Placental epithelial cell (primary cell): ENCODE results near the gene SEC14L6. TPM values are rescaled to one million over a fixed set of nuclear protein-coding genes. Genes with fewer than 3 reads are reported as not detected.

ENCODE experiments used
- total RNA-seq: library from RNA; depleted of rRNA; stranded (reverse); fragments of >200 nt; gene quantifications from 2 replicates; pipeline ENCODE4 v1.2.3, GENCODE V29; 2012

SEC14L6 gene
- not detected in 2 replicates for total RNA-seq

GRCh38 chr22:30546616-30547015 lies at the start of gene SEC14L6:
Gene SEC14L6 (minus strand): TSS chr22:30546741. CDS start chr22:30546682, 59 bp downstream.

GRCh38 chr22:30591588-30592359 lies 45.2 kb upstream of the SEC14L6 start, which contains the start of gene PES1:
Gene PES1 (minus strand): TSS chr22:30591910. CDS start chr22:30591833, 77 bp downstream.

GRCh38 chr22:30574095-30574981 lies 27.8 kb upstream of the SEC14L6 start, which contains the start of gene GAL3ST1:
Gene GAL3ST1 (minus strand): TSS chr22:30574665. CDS start chr22:30557392, 17,273 bp downstream.

Other genes with a start within 250 kb of the SEC14L6 start
- 66.3 and 83.1 TPM in 2 replicates for gene TBC1D10A, start 219.8 kb downstream of the SEC14L6 start, total RNA-seq
- 36.5 and 75.8 TPM in 2 replicates for gene SF3A1, start 189.8 kb downstream of the SEC14L6 start, total RNA-seq
- 3.5 and 8.0 TPM in 2 replicates for gene CCDC157, start 189.7 kb downstream of the SEC14L6 start, total RNA-seq
- 21.6 and 23.4 TPM in 2 replicates for gene RNF215, start 159.3 kb downstream of the SEC14L6 start, total RNA-seq
- 34.9 and 36.1 TPM in 2 replicates for gene SEC14L2, start 149.7 kb downstream of the SEC14L6 start, total RNA-seq
- 7.1 and 22.7 TPM in 2 replicates for gene MTFP1, start 121.0 kb downstream of the SEC14L6 start, total RNA-seq
- not detected in 2 replicates for gene SEC14L3, start 74.7 kb downstream of the SEC14L6 start, total RNA-seq
- not detected in 2 replicates for gene SEC14L4, start 41.0 kb downstream of the SEC14L6 start, total RNA-seq
- 0.39 and 1.3 TPM in 2 replicates for gene GAL3ST1, start 27.9 kb upstream of the SEC14L6 start, total RNA-seq
- 45.1 and 47.9 TPM in 2 replicates for gene PES1, start 45.2 kb upstream of the SEC14L6 start, total RNA-seq
- 11.9 and 49.5 TPM in 2 replicates for gene TCN2, start 60.4 kb upstream of the SEC14L6 start, total RNA-seq
- 2.4 and 3.9 TPM in 2 replicates for gene SLC35E4, start 89.0 kb upstream of the SEC14L6 start, total RNA-seq
- 13.0 and 16.9 TPM in 2 replicates for gene DUSP18, start 121.1 kb upstream of the SEC14L6 start, total RNA-seq
- 0.11 and 1.2 TPM in 2 replicates for gene OSBP2, start 148.1 kb upstream of the SEC14L6 start, total RNA-seq